Tibial nerve (tissue), 4 donors: ENCODE data around the gene RAB5IF.

ENCODE experiments used
- EP300 ChIP-seq, 2 donors: sonication (generic); formaldehyde crosslinking; IDR thresholded peaks; one replicate each; pipeline ENCODE4 v1.6.1; 2017; ENCODE audit warnings: antibody characterized with exemption in 2 of 2, mild to moderate bottlenecking in 1 of 2
- POLR2A ChIP-seq, 2 donors: fragments of 450-650 bp; IDR thresholded peaks; one replicate each; pipeline ENCODE4 v1.6.1; 2017; ENCODE audit warnings: antibody characterized with exemption in 2 of 2, mild to moderate bottlenecking in 2 of 2, moderate library complexity in 2 of 2
- TF ChIP-seq, protein P1 (sequence below), 5 experiments: fragments of 200-600 bp in 3 of 5; fragments of 450-650 bp in 2 of 5; sonication (generic) in 3 of 5; IDR thresholded peaks; one replicate each; pipeline ENCODE4 v1.5.1; 2016 to 2019; ENCODE audit warnings: antibody characterized with exemption in 5 of 5, mild to moderate bottlenecking in 3 of 5, moderate library complexity in 2 of 5

GRCh38 chr20:36644032-36644705 is 38.6 kb downstream of the RAB5IF start:
- TF ChIP-seq, protein P1, sequence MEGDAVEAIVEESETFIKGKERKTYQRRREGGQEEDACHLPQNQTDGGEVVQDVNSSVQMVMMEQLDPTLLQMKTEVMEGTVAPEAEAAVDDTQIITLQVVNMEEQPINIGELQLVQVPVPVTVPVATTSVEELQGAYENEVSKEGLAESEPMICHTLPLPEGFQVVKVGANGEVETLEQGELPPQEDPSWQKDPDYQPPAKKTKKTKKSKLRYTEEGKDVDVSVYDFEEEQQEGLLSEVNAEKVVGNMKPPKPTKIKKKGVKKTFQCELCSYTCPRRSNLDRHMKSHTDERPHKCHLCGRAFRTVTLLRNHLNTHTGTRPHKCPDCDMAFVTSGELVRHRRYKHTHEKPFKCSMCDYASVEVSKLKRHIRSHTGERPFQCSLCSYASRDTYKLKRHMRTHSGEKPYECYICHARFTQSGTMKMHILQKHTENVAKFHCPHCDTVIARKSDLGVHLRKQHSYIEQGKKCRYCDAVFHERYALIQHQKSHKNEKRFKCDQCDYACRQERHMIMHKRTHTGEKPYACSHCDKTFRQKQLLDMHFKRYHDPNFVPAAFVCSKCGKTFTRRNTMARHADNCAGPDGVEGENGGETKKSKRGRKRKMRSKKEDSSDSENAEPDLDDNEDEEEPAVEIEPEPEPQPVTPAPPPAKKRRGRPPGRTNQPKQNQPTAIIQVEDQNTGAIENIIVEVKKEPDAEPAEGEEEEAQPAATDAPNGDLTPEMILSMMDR (IDR thresholded peaks at IDR 0.05): no peak
- no peak for TF ChIP-seq POLR2A (IDR thresholded peaks at IDR 0.05)
- no peak for TF ChIP-seq EP300 (IDR thresholded peaks at IDR 0.05)
